Lower leg skin (tissue), 4 donors: Measurements from ENCODE around the gene OPTC. TPM values are rescaled to one million over a fixed set of nuclear protein-coding genes. Genes with fewer than 3 reads are reported as not detected.

Experiments
- DNase-seq, 2 donors: peaks; one replicate each; pipeline ENCODE4 v3.0.0-alpha.2; 2019; ENCODE audit warnings: low spot score in 2 of 2
- H3K4me3 ChIP-seq: fragments of 200-600 bp; sonication (generic); 2 replicates; pipeline ENCODE4 v1.5.1; 2017; ENCODE audit warnings: mild to moderate bottlenecking, low read depth; ENCODE audit not compliant: poor library complexity, severe bottlenecking
- CTCF ChIP-seq, 3 donors: fragments of 450-650 bp; IDR thresholded peaks; one replicate each; pipeline ENCODE4 v1.5.1; 2016; ENCODE audit warnings: antibody characterized with exemption in 3 of 3, mild to moderate bottlenecking in 3 of 3, moderate library complexity in 2 of 3
- POLR2A ChIP-seq, 2 donors: fragments of 450-650 bp; IDR thresholded peaks; one replicate each; pipeline ENCODE4 v1.6.1; 2016 to 2017; ENCODE audit warnings: antibody characterized with exemption in 2 of 2, mild to moderate bottlenecking in 1 of 2, moderate library complexity in 1 of 2
- WGBS, 2 donors: methylation state at CpG; one replicate each; pipeline ENCODE4 v1.1.5; 2018; 5-methylcytosine and 5-hydroxymethylcytosine counted together
- intact Hi-C: fragments of 100-400 bp; cut with DNase I; formaldehyde crosslinking; loops from one replicate; pipeline ENCODE4 v1.15.0; 2023; ENCODE audit warnings: low total_unique reads
- total RNA-seq, 4 donors: library from RNA; depleted of rRNA; stranded (reverse); fragments of >200 nt; gene quantifications; one replicate each; pipeline ENCODE4 v1.1.0, GENCODE V29; 2016

The OPTC gene
- total RNA-seq, 4 donors from 2014 or later: not detected

GRCh38 chr1:203556047-203556851 is 62.3 kb downstream of the OPTC start:
- DNase-seq: peak; percentile 37 to 93
- TF ChIP-seq POLR2A (IDR thresholded peaks at IDR 0.05) (no peak), CTCF (IDR thresholded peaks at IDR 0.05) (no peak)
- intact Hi-C loops: no loop called here
- 46 to 55% methylated on average over 16 of the region's 16 CpGs for WGBS, 2 donors
- no peak overlapping the region for H3K4me3 ChIP-seq

- 48 to 59% methylated on average over 7 of the region's 7 CpGs for WGBS, 2 donors
Measured at GRCh38 chr1:203557390-203557789, 63.4 kb downstream of the OPTC start.

GRCh38 chr1:203558064-203558760 is 64.3 kb downstream of the OPTC start:
- TF ChIP-seq POLR2A (IDR thresholded peaks at IDR 0.05): no peak
- TF ChIP-seq CTCF (IDR thresholded peaks at IDR 0.05): no peak
- peak; percentile 58 to 86 for DNase-seq
- intact Hi-C loops: no loop called here
- 26 to 30% methylated on average over 5 of the region's 5 CpGs for WGBS, 2 donors
- no peak overlapping the region for H3K4me3 ChIP-seq

More at GRCh38 chr1:203557390-203557789, 63.4 kb downstream of the OPTC start:
- TF ChIP-seq POLR2A (IDR thresholded peaks at IDR 0.05): no peak
- TF ChIP-seq CTCF (IDR thresholded peaks at IDR 0.05): no peak
- DNase-seq: peak in 1 of 2 donors; percentile 88
- no peak overlapping the region for H3K4me3 ChIP-seq
- intact Hi-C loops: no loop called here

Other genes starting within 250 kb of the OPTC start
- 100 to 1,000 TPM in 3 of 4 donors, 10 to 100 TPM in 1; 98.6 to 205 (median 131) TPM for gene BTG2, start 188.6 kb upstream of the OPTC start, total RNA-seq
- 10 to 100 TPM in 3 of 4 donors, 1 to 10 TPM in 1; 5.6 to 37.7 (median 19.3) TPM for gene FMOD, start 143.0 kb upstream of the OPTC start, total RNA-seq
- gene PRELP, start 18.3 kb upstream of the OPTC start, total RNA-seq: 10 to 100 TPM; 16.1 to 65.0 (median 20.7) TPM
- 100 to 1,000 TPM; 128 to 140 (median 132) TPM for gene ATP2B4, start 132.7 kb downstream of the OPTC start, total RNA-seq